HG03432 (cell line): Measurements from ENCODE around the gene CCR3.

Source experiments
- ATAC-seq: cut with Tn5 transposase; IDR thresholded peaks from one replicate; pipeline ENCODE4 v1.9.1; 2021; ENCODE audit warnings: mild to moderate bottlenecking, moderate library complexity; ENCODE audit not compliant: unreplicated experiment

CCR3 gene

DNA sequence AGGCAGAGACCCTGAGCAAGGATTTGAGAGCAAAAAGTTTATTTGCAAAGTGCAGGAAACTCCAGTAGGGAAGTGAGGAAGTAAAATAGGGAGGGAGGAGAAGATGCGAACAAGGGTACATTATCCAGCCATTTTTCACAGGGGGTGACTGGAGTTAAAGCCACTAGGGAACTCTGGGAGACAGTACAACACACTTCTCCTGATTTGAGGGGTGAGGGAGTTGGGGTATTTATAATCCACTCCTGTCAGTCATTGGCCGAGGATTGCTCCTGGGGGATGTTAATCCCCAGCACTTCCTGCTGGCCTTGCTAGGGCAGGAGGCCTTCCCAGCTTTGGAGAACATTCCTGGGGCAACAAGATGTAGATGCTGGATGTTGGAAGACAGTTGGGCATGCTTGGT, 28.2 kb downstream of the CCR3 start:
- no peak for ATAC-seq

DNA sequence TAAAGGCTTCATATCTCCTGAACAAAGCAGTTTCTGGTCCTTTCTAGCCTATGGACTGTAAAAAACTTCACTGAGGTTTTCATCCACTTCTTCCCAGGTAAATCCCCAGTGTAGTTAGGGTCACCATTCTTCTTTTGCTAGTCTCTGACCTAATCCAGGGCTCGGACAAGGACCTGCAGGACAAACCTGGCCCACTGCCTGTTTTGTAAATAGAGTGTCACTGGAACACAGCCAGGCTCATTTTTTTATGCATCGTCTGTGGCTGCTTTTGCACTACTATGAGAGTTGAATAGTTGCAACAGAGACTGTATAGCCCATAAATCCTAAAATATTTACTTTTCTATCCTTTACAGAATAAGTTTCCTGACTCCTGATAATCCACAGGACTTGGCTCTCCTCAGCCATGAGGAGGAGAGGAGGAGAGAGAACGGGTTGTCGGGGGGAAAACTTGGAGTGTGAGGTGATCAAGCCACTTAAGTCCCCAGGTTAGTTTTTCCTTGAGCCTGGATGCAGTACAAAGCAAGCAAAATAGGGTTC, 29.0 kb downstream of the CCR3 start:
- ATAC-seq, result no peak

GRCh38 chr3:46272028-46272451, 29.8 kb downstream of the CCR3 start:
- no peak for ATAC-seq

DNA sequence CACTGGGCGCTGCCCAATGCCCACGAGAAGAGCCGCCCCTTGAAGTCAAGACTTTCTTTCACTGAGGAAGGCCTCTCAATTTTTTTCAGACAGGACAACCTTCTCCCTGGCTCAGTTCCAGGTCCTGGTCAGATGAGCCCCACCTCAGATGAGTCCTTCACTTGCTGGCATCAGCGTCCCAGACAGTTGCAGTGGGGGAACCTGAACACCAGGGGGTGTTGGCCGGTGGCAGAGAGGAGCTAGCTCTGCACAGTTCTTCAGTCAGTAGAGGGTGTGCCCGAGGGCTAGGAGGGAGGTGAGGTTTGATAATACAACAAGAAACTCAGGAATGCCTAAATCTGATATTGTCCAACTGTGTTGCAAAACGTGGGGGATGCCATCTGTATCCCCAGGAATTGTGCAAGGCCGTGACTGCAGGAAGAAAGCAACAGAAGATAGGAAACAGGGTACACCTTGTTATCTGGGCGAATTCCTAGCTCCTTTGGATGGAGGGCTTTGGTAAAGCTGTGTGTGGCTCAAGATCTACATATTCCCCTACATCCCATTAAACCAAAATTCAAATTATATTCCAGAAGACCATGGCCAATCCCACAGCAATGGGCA, 34.3 kb downstream of the CCR3 start:
- ATAC-seq, result no peak

DNA sequence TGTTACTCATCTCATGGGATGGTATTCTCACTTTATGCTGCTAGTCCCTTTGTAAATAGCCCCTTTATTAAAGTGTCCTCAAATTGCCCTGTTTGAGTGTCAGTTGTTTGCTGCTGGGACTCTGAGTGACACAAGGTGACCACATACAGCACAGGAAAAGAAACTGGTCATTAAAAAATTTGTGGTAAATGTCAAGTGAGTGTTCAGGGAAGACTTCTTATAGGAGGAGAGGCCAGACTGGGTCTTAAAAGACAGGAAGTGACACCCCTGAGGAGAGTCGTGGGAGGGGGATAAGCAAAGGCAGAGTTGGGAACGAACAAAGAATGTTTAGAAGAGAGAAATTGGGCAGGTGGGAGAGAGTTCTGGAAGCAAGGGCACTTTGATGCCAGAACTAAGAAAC, 35.2 kb downstream of the CCR3 start:
- no peak for ATAC-seq

DNA sequence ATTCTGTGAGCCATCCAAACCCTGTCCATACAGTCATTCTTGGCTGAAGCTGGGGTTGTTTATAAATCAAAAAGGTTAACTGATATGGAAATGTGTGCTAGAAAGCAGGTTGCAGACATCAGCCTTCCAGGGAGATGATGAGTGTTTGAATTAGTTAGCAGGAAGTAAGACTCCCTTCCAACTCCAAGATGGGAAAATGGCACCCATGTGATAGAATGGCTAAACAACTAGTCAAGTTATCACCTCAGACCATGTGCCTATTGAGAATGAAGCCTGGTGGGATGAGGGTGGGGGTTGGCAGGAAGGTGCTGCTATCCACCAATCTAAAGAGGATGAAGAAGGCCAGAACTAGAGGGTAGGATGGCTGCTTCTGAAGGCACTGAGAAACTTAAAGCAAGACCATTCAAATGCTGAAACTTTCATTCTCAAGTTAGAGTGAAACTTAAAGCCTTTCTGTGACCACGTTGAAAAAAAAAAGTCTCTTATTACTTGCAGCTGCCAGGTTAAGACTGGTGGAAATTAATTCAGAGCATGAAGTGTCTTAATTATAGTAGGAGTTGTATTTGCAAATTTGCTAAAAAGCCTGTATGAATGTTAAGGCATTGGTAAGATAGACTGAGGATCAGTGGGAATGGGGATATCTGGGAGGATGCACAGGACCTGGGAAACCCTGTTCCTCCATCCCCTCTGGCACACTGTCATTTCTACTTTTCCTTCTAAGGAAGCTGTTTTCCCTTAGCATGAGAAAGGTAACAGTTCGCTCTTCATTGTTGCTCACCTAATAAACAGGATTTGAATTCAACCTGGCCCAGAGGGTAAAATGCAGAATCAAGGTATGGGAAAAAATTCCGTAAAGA, 36.8 kb downstream of the CCR3 start:
- no peak for ATAC-seq

GRCh38 chr3:46280105-46280797, 38.0 kb downstream of the CCR3 start:
- no peak for ATAC-seq

DNA sequence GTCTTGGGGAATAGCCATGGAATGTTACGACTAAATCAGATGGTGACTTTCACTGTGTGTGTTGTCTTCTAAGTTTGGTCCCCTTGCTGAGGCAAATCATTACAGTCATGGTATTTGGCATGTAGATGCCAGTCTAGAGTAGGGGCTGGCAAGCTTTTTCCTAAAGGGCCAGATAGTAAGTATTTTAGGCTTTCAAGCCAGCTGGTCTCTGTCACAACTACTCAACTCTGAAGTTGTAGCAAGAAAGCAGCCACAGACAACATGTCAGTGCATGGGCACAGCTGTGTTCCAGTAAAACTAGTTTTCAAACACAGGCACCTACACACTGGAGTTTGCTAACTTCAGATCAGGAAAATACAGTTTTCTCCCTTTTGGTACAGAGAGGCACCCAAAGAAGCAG, 39.3 kb downstream of the CCR3 start:
- ATAC-seq, result no peak

DNA sequence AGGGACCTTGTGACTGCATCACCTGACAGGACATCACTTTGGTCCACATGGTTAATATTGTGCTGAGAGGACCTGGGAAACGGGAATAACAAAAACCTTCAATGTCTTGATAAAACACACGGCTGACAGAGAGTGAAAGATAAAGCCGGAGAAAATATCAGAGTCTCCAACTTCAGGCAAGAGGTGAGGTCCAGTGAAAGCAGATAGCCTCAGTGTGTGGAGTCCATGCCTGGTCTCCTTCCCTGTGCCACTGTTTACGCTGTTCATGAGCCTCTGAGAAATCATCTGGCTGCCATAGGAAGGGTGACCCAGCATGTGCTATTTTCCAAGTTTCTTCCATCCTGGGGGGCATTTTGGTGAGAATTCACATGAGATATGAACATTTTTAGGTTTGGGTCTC, 39.8 kb downstream of the CCR3 start:
- no peak for ATAC-seq

GRCh38 chr3:46282696-46283095, 40.4 kb downstream of the CCR3 start:
- no peak for ATAC-seq

DNA sequence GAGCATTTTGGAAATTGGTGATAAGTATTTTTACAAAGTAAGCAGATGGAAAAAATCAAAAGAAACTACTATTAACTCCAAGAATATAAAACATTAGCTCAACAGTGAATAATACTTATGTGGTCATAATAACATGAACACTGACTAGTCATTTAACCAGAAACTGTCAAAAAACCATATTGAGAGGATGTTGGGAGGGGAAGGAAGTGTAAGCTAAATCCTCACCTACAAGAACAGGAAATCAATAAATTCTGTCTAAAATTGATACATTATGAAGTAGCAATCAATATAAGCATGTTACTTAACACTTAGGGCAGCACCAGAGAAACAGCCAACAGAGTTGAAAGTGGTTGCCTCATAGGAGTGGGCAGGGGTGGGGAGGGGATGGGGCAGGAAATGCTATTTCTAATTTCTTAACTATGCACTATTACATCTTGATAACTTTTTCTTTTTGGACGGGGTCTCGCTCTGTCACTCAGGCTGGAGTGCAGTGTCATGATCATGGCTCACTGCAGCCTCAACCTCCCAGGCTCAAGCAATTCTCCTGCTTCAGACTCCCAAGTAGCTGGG, 41.7 kb downstream of the CCR3 start:
- no peak for ATAC-seq

DNA sequence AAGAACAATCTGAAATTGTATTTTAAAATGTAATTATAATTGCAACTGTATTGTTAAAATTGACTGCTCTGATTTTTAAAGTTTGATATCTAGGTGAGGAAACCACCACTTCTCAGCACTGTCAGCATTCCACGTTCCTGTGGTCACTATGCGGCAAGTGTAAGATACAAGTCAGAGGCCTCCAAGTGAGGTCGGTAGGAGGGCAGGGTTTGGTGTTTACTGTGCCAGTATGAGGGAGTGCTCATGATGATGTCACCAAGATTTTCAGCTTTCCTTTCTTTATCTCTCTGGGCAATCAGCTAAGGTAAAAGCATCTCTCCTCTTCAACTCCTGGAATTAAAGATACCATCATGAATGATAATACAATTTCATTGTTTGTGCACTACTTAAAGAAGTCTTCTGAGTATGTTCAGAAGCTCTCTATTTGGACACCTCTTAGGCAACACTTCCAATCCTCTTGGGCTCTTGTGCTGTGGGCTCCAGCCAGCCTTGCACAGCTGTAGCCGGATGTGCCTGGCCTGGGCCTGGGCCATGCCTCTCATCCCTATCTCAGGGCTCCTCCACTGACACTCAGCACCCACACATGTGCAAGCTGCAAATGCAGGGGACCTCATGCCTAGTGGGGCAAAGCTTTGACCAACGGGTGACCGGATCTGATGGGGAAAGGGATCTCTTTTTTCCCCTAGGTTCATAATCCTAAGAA, 42.9 kb downstream of the CCR3 start:
- ATAC-seq, result no peak

DNA sequence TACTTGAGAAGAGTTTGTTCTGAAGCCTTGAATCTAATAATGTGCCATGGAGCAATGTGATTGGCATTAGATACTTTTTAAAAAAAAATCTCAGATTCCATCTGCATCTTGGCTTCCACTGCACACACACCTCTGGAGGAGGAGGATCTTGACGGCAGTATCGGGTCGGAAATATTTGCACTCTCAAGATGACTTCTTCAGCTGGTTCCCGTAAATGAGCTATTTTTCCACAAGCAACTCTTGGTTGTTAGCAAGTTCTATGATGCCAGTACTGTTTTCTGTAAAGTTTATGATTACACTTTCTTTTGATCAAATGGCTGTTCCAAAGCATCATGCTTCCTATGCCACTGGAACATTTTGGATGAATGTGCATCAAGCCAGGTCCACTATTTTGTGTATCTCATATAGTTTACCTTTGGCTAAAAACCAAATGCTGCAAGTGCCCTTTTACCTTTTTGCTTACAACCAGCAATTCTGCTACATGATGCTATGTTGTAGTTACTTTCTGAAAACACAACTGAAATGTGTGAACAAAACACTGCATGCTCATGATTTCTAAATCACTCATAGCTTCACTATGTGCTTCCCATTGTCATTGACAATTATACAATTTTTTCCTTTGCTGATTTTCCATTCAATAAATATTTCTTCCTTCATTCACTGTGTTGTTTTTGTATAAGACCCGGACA, 43.8 kb downstream of the CCR3 start:
- no peak for ATAC-seq

GRCh38 chr3:46286947-46287565, 44.8 kb downstream of the CCR3 start:
- no peak for ATAC-seq

DNA sequence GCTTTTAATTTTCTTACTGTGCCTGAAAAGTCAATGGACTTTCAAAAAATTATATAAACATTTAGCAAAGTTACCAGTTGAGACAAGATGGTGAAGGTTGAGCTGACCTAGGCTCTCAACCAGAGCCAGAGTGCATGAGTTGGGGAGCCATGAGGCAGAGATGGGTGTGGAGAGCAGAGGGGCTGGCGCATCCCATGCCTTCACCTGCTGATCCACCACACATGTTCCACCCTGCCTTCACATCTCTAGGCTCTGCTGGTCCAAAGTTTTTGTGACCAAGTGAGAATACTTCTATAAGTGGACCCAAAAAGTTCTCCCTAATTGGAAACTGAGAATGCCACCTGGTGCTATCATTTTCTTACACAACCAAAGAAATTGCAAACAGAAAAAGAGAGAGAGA, 47.3 kb downstream of the CCR3 start:
- ATAC-seq, result no peak

- no peak for ATAC-seq
These were observed 47.7 kb downstream of the CCR3 start for GRCh38 chr3:46289966-46290365.

DNA sequence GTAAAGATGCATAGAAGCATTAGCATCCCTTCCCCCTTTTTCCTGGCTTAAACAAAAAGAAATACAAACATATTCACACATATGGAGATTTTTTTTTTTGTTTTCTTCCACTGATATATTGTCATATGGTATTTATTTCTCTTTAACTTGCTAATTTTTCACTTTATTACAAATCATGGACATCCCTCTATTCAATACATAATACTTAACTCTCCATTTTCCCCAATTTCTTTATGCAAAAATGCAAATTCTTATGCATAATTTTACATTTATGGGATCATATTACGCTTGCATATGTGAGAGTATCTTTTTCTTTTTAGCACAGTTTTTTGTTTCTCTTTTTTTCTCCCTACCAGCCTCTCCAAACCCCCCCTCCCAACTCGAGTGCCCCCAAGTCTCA, 48.8 kb downstream of the CCR3 start:
- no peak for ATAC-seq

- no peak for ATAC-seq
These were observed 50.9 kb downstream of the CCR3 start for GRCh38 chr3:46293035-46293724.
